Loucy (cell line): ENCODE measurements around the gene MEGF6.

Source experiments
- EZH2phosphoT487 ChIP-seq: fragments of 200-600 bp; IDR thresholded peaks from 2 replicates; pipeline ENCODE4 v1.6.1; 2018; ENCODE audit warnings: antibody characterized with exemption, mild to moderate bottlenecking, moderate library complexity, borderline replicate concordance
- TF ChIP-seq, protein P1 (sequence below): fragments of 200-600 bp; sonication (generic); conservative IDR thresholded peaks from 2 replicates; pipeline ENCODE4 v1.5.1; 2014; ENCODE audit warnings: mild to moderate bottlenecking, antibody characterized with exemption, low read length

DNA sequence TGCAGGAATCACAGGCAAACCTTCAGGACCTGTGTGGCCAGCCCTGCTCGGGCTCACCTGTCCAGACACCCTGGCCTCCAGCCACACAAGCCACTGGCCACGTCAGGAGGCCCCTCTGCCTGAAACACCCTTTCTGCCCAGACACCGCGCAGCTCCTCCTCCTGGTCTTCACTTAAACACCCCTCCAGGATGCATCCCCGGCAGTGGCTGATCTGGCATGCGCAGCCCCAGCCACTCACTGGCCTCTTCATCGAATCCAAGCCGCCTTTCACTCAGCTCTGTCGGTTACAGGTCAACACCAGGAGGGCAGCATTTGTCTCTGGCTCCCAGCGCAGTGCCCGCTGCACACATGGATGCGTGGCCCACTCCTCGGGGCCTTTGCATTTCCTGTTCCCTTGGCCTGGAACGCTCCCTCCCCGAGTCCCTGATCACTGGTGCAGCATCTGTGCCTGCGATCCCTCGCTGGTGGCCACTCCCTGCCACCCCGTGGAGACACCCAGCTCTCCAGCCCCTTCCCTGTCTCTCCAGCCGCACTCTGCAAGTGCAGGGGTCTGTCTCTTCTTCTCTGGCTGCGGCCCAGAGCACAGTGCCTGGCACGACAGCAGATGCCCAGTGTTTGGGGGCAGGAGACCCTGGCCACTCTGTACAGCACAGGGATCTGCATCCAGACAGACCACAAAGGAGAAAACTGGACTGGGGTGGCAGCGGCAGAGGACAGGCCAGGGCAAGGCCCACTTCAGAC lies 22.9 kb upstream of the MEGF6 start:
- TF ChIP-seq, protein P1, sequence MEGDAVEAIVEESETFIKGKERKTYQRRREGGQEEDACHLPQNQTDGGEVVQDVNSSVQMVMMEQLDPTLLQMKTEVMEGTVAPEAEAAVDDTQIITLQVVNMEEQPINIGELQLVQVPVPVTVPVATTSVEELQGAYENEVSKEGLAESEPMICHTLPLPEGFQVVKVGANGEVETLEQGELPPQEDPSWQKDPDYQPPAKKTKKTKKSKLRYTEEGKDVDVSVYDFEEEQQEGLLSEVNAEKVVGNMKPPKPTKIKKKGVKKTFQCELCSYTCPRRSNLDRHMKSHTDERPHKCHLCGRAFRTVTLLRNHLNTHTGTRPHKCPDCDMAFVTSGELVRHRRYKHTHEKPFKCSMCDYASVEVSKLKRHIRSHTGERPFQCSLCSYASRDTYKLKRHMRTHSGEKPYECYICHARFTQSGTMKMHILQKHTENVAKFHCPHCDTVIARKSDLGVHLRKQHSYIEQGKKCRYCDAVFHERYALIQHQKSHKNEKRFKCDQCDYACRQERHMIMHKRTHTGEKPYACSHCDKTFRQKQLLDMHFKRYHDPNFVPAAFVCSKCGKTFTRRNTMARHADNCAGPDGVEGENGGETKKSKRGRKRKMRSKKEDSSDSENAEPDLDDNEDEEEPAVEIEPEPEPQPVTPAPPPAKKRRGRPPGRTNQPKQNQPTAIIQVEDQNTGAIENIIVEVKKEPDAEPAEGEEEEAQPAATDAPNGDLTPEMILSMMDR = no peak
- TF ChIP-seq EZH2phosphoT487 = no peak
